GM21619 (cell line): ENCODE results near the gene KMT2A.
A peak's percentile ranks its signal among the peaks of the same experiment; 100 is the strongest.

ENCODE experiments used
- ATAC-seq: cut with Tn5 transposase; IDR thresholded peaks from one replicate; pipeline ENCODE4 v1.9.1; 2021; ENCODE audit not compliant: unreplicated experiment

The KMT2A gene

GRCh38 chr11:118532852-118533768 is 96.8 kb downstream of the KMT2A start:
- no peak for ATAC-seq

GRCh38 chr11:118533769-118534729 is 97.8 kb downstream of the KMT2A start:
- no peak for ATAC-seq

- no peak for ATAC-seq
These were observed 99.0 kb downstream of the KMT2A start for GRCh38 chr11:118535261-118535660.

- no peak for ATAC-seq
These were observed 100.4 kb downstream of the KMT2A start for GRCh38 chr11:118536726-118537125.

- ATAC-seq: no peak
These were observed 101.2 kb downstream of the KMT2A start for GRCh38 chr11:118537409-118537980.

GRCh38 chr11:118544010-118544646 is 107.8 kb downstream of the KMT2A start:
- no peak for ATAC-seq

GRCh38 chr11:118544647-118545010 is 108.3 kb downstream of the KMT2A start:
- ATAC-seq: no peak

GRCh38 chr11:118545533-118545932 is 109.2 kb downstream of the KMT2A start:
- ATAC-seq: no peak

- no peak for ATAC-seq
These were observed 110.8 kb downstream of the KMT2A start for GRCh38 chr11:118547132-118547531.

GRCh38 chr11:118552341-118552740 is 116.0 kb downstream of the KMT2A start:
- ATAC-seq: no peak

GRCh38 chr11:118560806-118561205 is 124.5 kb downstream of the KMT2A start:
- ATAC-seq: no peak

GRCh38 chr11:118565051-118565450 is 128.8 kb downstream of the KMT2A start:
- no peak for ATAC-seq

GRCh38 chr11:118569670-118570069 is 133.4 kb downstream of the KMT2A start:
- ATAC-seq: no peak

- no peak for ATAC-seq
These were observed 134.5 kb downstream of the KMT2A start for GRCh38 chr11:118570787-118571186.

GRCh38 chr11:118571701-118572060 is 135.4 kb downstream of the KMT2A start:
- peak; percentile 10 for ATAC-seq

- peak; percentile 66 for ATAC-seq
These were observed 136.0 kb downstream of the KMT2A start, which contains the start of gene ARCN1 for GRCh38 chr11:118572061-118572980. Gene ARCN1, plus strand, starts transcription at chr11:118572409. Its CDS starts 139 bp downstream, at chr11:118572548.

- ATAC-seq: peak; percentile 27
These were observed 136.8 kb downstream of the KMT2A start for GRCh38 chr11:118572981-118573550.

- ATAC-seq: no peak
These were observed 138.3 kb downstream of the KMT2A start for GRCh38 chr11:118574636-118575035.
